Testis (tissue), 2 donors: Measurements from ENCODE around the gene LRRC36.

Source experiments
- POLR2A ChIP-seq: fragments of 450-650 bp; IDR thresholded peaks from one replicate; pipeline ENCODE4 v1.6.1; 2017; ENCODE audit warnings: antibody characterized with exemption, mild to moderate bottlenecking, moderate library complexity
- TF ChIP-seq, protein P1 (sequence below), 3 experiments: fragments of 450-650 bp in 2 of 3; fragments of 200-600 bp in 1 of 3; sonication (generic) in 1 of 3; IDR thresholded peaks; one replicate each; pipeline ENCODE4 v1.5.1; 2016 to 2019; ENCODE audit warnings: antibody characterized with exemption in 3 of 3, mild to moderate bottlenecking in 2 of 3, moderate library complexity in 1 of 3

GRCh38 chr16:67350324-67350723, 23.7 kb downstream of the LRRC36 start:
- TF ChIP-seq, protein P1, sequence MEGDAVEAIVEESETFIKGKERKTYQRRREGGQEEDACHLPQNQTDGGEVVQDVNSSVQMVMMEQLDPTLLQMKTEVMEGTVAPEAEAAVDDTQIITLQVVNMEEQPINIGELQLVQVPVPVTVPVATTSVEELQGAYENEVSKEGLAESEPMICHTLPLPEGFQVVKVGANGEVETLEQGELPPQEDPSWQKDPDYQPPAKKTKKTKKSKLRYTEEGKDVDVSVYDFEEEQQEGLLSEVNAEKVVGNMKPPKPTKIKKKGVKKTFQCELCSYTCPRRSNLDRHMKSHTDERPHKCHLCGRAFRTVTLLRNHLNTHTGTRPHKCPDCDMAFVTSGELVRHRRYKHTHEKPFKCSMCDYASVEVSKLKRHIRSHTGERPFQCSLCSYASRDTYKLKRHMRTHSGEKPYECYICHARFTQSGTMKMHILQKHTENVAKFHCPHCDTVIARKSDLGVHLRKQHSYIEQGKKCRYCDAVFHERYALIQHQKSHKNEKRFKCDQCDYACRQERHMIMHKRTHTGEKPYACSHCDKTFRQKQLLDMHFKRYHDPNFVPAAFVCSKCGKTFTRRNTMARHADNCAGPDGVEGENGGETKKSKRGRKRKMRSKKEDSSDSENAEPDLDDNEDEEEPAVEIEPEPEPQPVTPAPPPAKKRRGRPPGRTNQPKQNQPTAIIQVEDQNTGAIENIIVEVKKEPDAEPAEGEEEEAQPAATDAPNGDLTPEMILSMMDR (IDR thresholded peaks at IDR 0.05) = no peak
- no peak for TF ChIP-seq POLR2A
